B cell (primary cell): Measurements from ENCODE around the gene CMYA5.

ENCODE experiments used
- EZH2 ChIP-seq: IDR thresholded peaks from 2 replicates; pipeline ENCODE4 v1.6.1; 2012; ENCODE audit warnings: borderline replicate concordance, low read depth, mild to moderate bottlenecking, moderate library complexity, low read length; ENCODE audit not compliant: insufficient read depth, poor library complexity, severe bottlenecking
- TF ChIP-seq, protein P1 (sequence below): fragments of 200-600 bp; IDR thresholded peaks from one replicate; pipeline ENCODE4 v1.8.0; 2022; ENCODE audit warnings: antibody characterized with exemption, mild to moderate bottlenecking

- TF ChIP-seq, protein P1, sequence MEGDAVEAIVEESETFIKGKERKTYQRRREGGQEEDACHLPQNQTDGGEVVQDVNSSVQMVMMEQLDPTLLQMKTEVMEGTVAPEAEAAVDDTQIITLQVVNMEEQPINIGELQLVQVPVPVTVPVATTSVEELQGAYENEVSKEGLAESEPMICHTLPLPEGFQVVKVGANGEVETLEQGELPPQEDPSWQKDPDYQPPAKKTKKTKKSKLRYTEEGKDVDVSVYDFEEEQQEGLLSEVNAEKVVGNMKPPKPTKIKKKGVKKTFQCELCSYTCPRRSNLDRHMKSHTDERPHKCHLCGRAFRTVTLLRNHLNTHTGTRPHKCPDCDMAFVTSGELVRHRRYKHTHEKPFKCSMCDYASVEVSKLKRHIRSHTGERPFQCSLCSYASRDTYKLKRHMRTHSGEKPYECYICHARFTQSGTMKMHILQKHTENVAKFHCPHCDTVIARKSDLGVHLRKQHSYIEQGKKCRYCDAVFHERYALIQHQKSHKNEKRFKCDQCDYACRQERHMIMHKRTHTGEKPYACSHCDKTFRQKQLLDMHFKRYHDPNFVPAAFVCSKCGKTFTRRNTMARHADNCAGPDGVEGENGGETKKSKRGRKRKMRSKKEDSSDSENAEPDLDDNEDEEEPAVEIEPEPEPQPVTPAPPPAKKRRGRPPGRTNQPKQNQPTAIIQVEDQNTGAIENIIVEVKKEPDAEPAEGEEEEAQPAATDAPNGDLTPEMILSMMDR: no peak
- no peak for TF ChIP-seq EZH2
Measured at GRCh38 chr5:79703381-79703645, 13.7 kb downstream of the CMYA5 start.
